Mesothelial cell of epicardium (in vitro differentiated cells): Measurements from ENCODE around the gene USP28. TPM values are rescaled to one million over a fixed set of nuclear protein-coding genes. Genes with fewer than 3 reads are reported as not detected.

Source experiments
- DNase-seq, 2 experiments: peaks; one replicate each; pipeline ENCODE4 v3.0.0; 2021; ENCODE audit warnings: low spot score in 2 of 2; ENCODE audit not compliant: unreplicated experiment in 2 of 2
- H3K27ac Mint-ChIP-seq: 2 replicates; pipeline ENCODE4 v1.8.0; 2021; ENCODE audit warnings: mixed read lengths
- H3K27me3 Mint-ChIP-seq: 2 replicates; pipeline ENCODE4 v1.8.0; 2021; ENCODE audit warnings: low read depth, mixed read lengths
- H3K36me3 Mint-ChIP-seq: 2 replicates; pipeline ENCODE4 v1.8.0; 2021; ENCODE audit warnings: mixed read lengths
- H3K4me1 Mint-ChIP-seq: 2 replicates; pipeline ENCODE4 v1.8.0; 2021; ENCODE audit warnings: mixed read lengths
- H3K4me3 Mint-ChIP-seq: 2 replicates; pipeline ENCODE4 v1.8.0; 2021; ENCODE audit warnings: mild to moderate bottlenecking, moderate library complexity, mixed read lengths
- H3K9me3 Mint-ChIP-seq: 2 replicates; pipeline ENCODE4 v1.8.0; 2021; ENCODE audit warnings: mixed read lengths
- CTCF ChIP-seq: fragments of 200-600 bp; sonication (generic); IDR thresholded peaks from one replicate; pipeline ENCODE4 v1.5.0; 2021; ENCODE audit warnings: antibody characterized with exemption; ENCODE audit not compliant: unreplicated experiment
- total RNA-seq: library from RNA; stranded (reverse); gene quantifications from 3 replicates; pipeline ENCODE4 v1.2.1, GENCODE V29; 2021

The USP28 gene
- total RNA-seq, 1 donor from 2014 or later: 42.3 TPM

GRCh38 chr11:113896156-113896879 lies 20.9 kb upstream of the USP28 start:
- H3K27me3 Mint-ChIP-seq: peaks cover 14% of the 10 kb centered on the region
- peak; percentile 72 for TF ChIP-seq CTCF
- H3K4me1 Mint-ChIP-seq: peaks cover 18% of the 10 kb centered on the region
- no peak for DNase-seq
- no peak overlapping the region for H3K27ac Mint-ChIP-seq
- no peak overlapping the region for H3K4me3 Mint-ChIP-seq
- H3K36me3 Mint-ChIP-seq: no peaks in the 10 kb centered on the region
- H3K9me3 Mint-ChIP-seq: no peaks in the 10 kb centered on the region

GRCh38 chr11:113895367-113896155 lies 20.2 kb upstream of the USP28 start:
- Mint-ChIP-seq H3K36me3 (no peaks in the 10 kb centered on the region), H3K27ac (no peak overlapping the region), H3K4me1 (peaks cover 18% of the 10 kb centered on the region), H3K9me3 (no peaks in the 10 kb centered on the region), H3K4me3 (no peak overlapping the region), H3K27me3 (peaks cover 14% of the 10 kb centered on the region)
- no peak for DNase-seq
- TF ChIP-seq CTCF: no peak

- no peak for DNase-seq
- no peak for TF ChIP-seq CTCF
- peak overlapping the region; percentile 86 for H3K27ac Mint-ChIP-seq
- no peaks in the 10 kb centered on the region for H3K36me3 Mint-ChIP-seq
- peaks cover 13% of the 10 kb centered on the region for H3K27me3 Mint-ChIP-seq
- no peak overlapping the region for H3K4me3 Mint-ChIP-seq
- no peaks in the 10 kb centered on the region for H3K9me3 Mint-ChIP-seq
- H3K4me1 Mint-ChIP-seq: peaks cover 18% of the 10 kb centered on the region
Measured at GRCh38 chr11:113894421-113894996, 19.1 kb upstream of the USP28 start.

- H3K4me1 Mint-ChIP-seq: peaks cover 9% of the 10 kb centered on the region
- no peaks in the 10 kb centered on the region for H3K9me3 Mint-ChIP-seq
- no peaks in the 10 kb centered on the region for H3K27me3 Mint-ChIP-seq
- H3K36me3 Mint-ChIP-seq: no peaks in the 10 kb centered on the region
- H3K4me3 Mint-ChIP-seq: no peak overlapping the region
- no peak overlapping the region for H3K27ac Mint-ChIP-seq
- no peak for DNase-seq
- no peak for TF ChIP-seq CTCF
Measured at GRCh38 chr11:113888848-113889247, 13.5 kb upstream of the USP28 start.

- TF ChIP-seq CTCF: no peak
- Mint-ChIP-seq H3K9me3 (no peaks in the 10 kb centered on the region), H3K27me3 (no peaks in the 10 kb centered on the region), H3K4me1 (peaks cover 9% of the 10 kb centered on the region), H3K4me3 (no peak overlapping the region), H3K36me3 (no peaks in the 10 kb centered on the region), H3K27ac (no peak overlapping the region)
- DNase-seq: no peak
Measured at GRCh38 chr11:113885897-113886296, 10.5 kb upstream of the USP28 start.
